ENCODE results near the gene GATA2.

GATA2 gene

GRCh38 chr3:128487813-128488635 lies 5.0 kb downstream of the GATA2 start:
- DNase-seq: peak; percentile 99

GRCh38 chr3:128487538-128487812 lies 5.5 kb downstream of the GATA2 start:
- DNase-seq: no peak

- DNase-seq: no peak
These were observed 6.1 kb downstream of the GATA2 start for GRCh38 chr3:128486681-128487537.

- DNase-seq: no peak
These were observed 6.8 kb downstream of the GATA2 start for GRCh38 chr3:128486205-128486628.

GRCh38 chr3:128485282-128486204 lies 7.5 kb downstream of the GATA2 start:
- DNase-seq: no peak

GRCh38 chr3:128484404-128485281 lies 8.4 kb downstream of the GATA2 start:
- DNase-seq: no peak

- no peak for DNase-seq
These were observed 9.2 kb downstream of the GATA2 start for GRCh38 chr3:128483657-128484403.

- DNase-seq: peak; percentile 89
These were observed 10.0 kb downstream of the GATA2 start for GRCh38 chr3:128482666-128483656.

- DNase-seq: no peak
These were observed 10.8 kb downstream of the GATA2 start for GRCh38 chr3:128482175-128482574.

GRCh38 chr3:128481438-128481942 lies 11.5 kb downstream of the GATA2 start:
- no peak for DNase-seq

- no peak for DNase-seq
These were observed 12.1 kb downstream of the GATA2 start for GRCh38 chr3:128480717-128481437.

GRCh38 chr3:128480278-128480677 lies 12.7 kb downstream of the GATA2 start:
- no peak for DNase-seq

- no peak for DNase-seq
These were observed 13.4 kb downstream of the GATA2 start for GRCh38 chr3:128479558-128480086.

- DNase-seq: no peak
These were observed 14.2 kb downstream of the GATA2 start for GRCh38 chr3:128478576-128479506.

GRCh38 chr3:128476659-128477058 lies 16.3 kb downstream of the GATA2 start:
- no peak for DNase-seq

- no peak for DNase-seq
These were observed 17.6 kb downstream of the GATA2 start for GRCh38 chr3:128475355-128475754.

- no peak for DNase-seq
These were observed 19.3 kb downstream of the GATA2 start for GRCh38 chr3:128473737-128474136.

- DNase-seq: no peak
These were observed 19.9 kb downstream of the GATA2 start for GRCh38 chr3:128473180-128473519.
